RCC 7860 (cell line): ENCODE measurements around the gene TRPV3.
"Not testable (repeated sequence)": the region's sequence is repeated elsewhere in the genome, so short reads cannot be mapped to it uniquely, and the experiment has no call there.

ENCODE experiments used
- DNase-seq: peaks from one replicate; pipeline ENCODE4 v3.0.0-alpha.2; 2015; ENCODE audit warnings: low spot score
- FAIRE-seq: peaks from 2 replicates; lab custom pipeline; 2012; peaks lifted over from hg19 to GRCh38; lab: Jason Lieb, UNC

Gene TRPV3

GRCh38 chr17:3557768-3558583 is at the start of gene TRPV3:
Gene TRPV3, minus strand, starts transcription at chr17:3557812. Its CDS starts 2,962 bp downstream, at chr17:3554850.
- no peak for FAIRE-seq

GRCh38 chr17:3603870-3604259 is 46.3 kb upstream of the TRPV3 start:
- DNase-seq (no peak), FAIRE-seq (no peak)

More at GRCh38 chr17:3557768-3558583, at the start of gene TRPV3:
- DNase-seq, result no peak

- no peak for DNase-seq
- FAIRE-seq, result no peak
These were observed 45.7 kb upstream of the TRPV3 start for GRCh38 chr17:3603119-3603869.

- no peak for FAIRE-seq
- DNase-seq, result no peak
These were observed 44.9 kb upstream of the TRPV3 start for GRCh38 chr17:3602499-3602898.

- DNase-seq (no peak), FAIRE-seq (no peak)
These were observed 43.1 kb upstream of the TRPV3 start for GRCh38 chr17:3600529-3601205.

GRCh38 chr17:3598078-3598477 is 40.5 kb upstream of the TRPV3 start:
- FAIRE-seq, result no peak

GRCh38 chr17:3596804-3597464 is 39.3 kb upstream of the TRPV3 start:
- no peak for DNase-seq

More at GRCh38 chr17:3598078-3598477, 40.5 kb upstream of the TRPV3 start:
- no peak for DNase-seq

GRCh38 chr17:3594976-3595375 is 37.4 kb upstream of the TRPV3 start:
- FAIRE-seq (no peak), DNase-seq (no peak)

More at GRCh38 chr17:3596804-3597464, 39.3 kb upstream of the TRPV3 start:
- no peak for FAIRE-seq

- FAIRE-seq, result no peak
- no peak for DNase-seq
These were observed 36.6 kb upstream of the TRPV3 start for GRCh38 chr17:3594051-3594800.

- FAIRE-seq (no peak), DNase-seq (no peak)
These were observed 35.8 kb upstream of the TRPV3 start for GRCh38 chr17:3593384-3593783.

GRCh38 chr17:3592216-3592860 is 34.7 kb upstream of the TRPV3 start:
- FAIRE-seq, result no peak
- DNase-seq, result no peak

GRCh38 chr17:3590768-3591167 is 33.2 kb upstream of the TRPV3 start:
- DNase-seq (no peak), FAIRE-seq (no peak)

- no peak for DNase-seq
These were observed 32.6 kb upstream of the TRPV3 start for GRCh38 chr17:3590231-3590630.

GRCh38 chr17:3589784-3590183 is 32.2 kb upstream of the TRPV3 start:
- FAIRE-seq (no peak), DNase-seq (no peak)

More at GRCh38 chr17:3590231-3590630, 32.6 kb upstream of the TRPV3 start:
- no peak for FAIRE-seq

- DNase-seq (no peak), FAIRE-seq (no peak)
These were observed 28.2 kb upstream of the TRPV3 start for GRCh38 chr17:3585826-3586225.

GRCh38 chr17:3583456-3583855 is 25.8 kb upstream of the TRPV3 start:
- DNase-seq, result no peak
- FAIRE-seq, result no peak

GRCh38 chr17:3582915-3583314 is 25.3 kb upstream of the TRPV3 start:
- FAIRE-seq, result no peak
- no peak for DNase-seq

- DNase-seq, FAIRE-seq: not testable (repeated sequence)
These were observed 21.1 kb upstream of the TRPV3 start for GRCh38 chr17:3578667-3579066.

- DNase-seq (no peak), FAIRE-seq (no peak)
These were observed 19.4 kb upstream of the TRPV3 start for GRCh38 chr17:3576970-3577369.

GRCh38 chr17:3575511-3575910 is 17.9 kb upstream of the TRPV3 start:
- FAIRE-seq (no peak), DNase-seq (peak; percentile 68)
